Measurements from ENCODE around the gene FAM136A. TPM values are rescaled to one million over a fixed set of nuclear protein-coding genes. Genes with fewer than 3 reads are reported as not detected.

The FAM136A gene
- total and polyA plus RNA-seq, 2 of the 4 experiments (the other 2 are of a cell fraction): 19.9 to 28.1 TPM

DNA sequence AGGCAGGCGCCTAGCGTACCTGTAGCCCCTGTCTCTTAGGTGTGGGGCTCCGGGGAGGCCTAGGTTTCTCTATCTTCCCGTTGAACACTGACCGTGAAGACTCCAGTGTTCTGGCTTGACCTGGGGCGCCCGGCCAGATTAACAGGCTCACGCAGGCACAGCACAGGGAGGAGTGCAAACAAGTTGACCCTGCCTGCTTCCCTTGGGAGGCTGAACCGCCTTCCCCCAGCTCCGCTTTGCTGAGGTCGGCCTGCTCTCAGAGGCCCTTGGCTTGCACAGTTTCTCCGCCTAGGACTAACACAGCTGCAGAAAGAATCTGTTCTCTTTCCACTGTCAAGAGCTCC lies 43.4 kb downstream of the FAM136A start:
- CTCF ChIA-PET: interaction anchor here (1.3 kb wide), 1 partner anchor 346 kb away, joined by 3 read pairs; no protein-coding TSS in a partner anchor
- peak overlapping the region; percentile 69 for H3K27ac ChIP-seq (ENCODE audit: insufficient read depth, low read length)

More for the DNA sequence above, 43.4 kb downstream of the FAM136A start:
- Histone ChIP-seq H3K9ac (ENCODE audit: low read depth, low read length) (peak overlapping the region; percentile 87), H4K20me1 (ENCODE audit: insufficient read depth, low read length) (0 out of 2 replicates have a peak, but pooled peaks cover 4% of the 10 kb centered on the region), H3K4ac (ENCODE audit: low read depth, low read length) (peak overlapping the region; percentile 3; the same call in 1 of the 2 replicates), H2BK20ac (ENCODE audit: low read depth, low read length) (no peak overlapping the region), H4K91ac (ENCODE audit: insufficient read depth, low read depth, low read length) (no peak overlapping the region), H3K9me3 (ENCODE audit: control insufficient read depth, insufficient read depth, low read length) (no peaks in the 10 kb centered on the region), H2BK120ac (ENCODE audit: low read depth, low read length) (no peak overlapping the region), H3K4me3 (ENCODE audit: insufficient read depth, low read depth, low read length) (peak overlapping the region; percentile 99), H4K8ac (ENCODE audit: low read depth in 2 of 2, low read length in 2 of 2) (peak overlapping the region; percentile 38 to 59; a peak in 2 of 4 replicates), H2AK9ac (replicated peaks; ENCODE audit: low read depth, low read length, poor library complexity) (peak overlapping the region; percentile 60), H3K4me2 (ENCODE audit: low read depth, low read length) (peak overlapping the region; percentile 98), H3K23ac (ENCODE audit: low read depth, low read length) (peak overlapping the region; percentile 44), H3K14ac (replicated peaks; ENCODE audit: low read depth, low read length) (peak overlapping the region; percentile 47; the same call in 1 of the 2 replicates), H2AK5ac (ENCODE audit: low read depth, low read length) (no peak overlapping the region), H2AFZ (replicated peaks; ENCODE audit: low read length, poor library complexity) (peak overlapping the region; percentile 97), H3K4me1 (ENCODE audit: control insufficient read depth, insufficient read depth, low read length) (peaks cover 16% of the 10 kb centered on the region), H2BK5ac (ENCODE audit: low read depth, low read length, poor library complexity, severe bottlenecking) (no peak overlapping the region), H3K9me1 (ENCODE audit: insufficient read depth, low read length) (no peaks in the 10 kb centered on the region), H2BK15ac (ENCODE audit: low read depth, low read length) (no peak overlapping the region), H4K5ac (ENCODE audit: low read depth, low read length) (no peak overlapping the region), H3K18ac (ENCODE audit: low read depth, low read length) (no peak overlapping the region), H3K79me1 (ENCODE audit: low read depth in 1 of 2, low read length in 2 of 2) (peaks cover 15 to 20% of the 10 kb centered on the region in 2 experiments), H3K36me3 (ENCODE audit: control insufficient read depth, insufficient read depth, low read length) (peaks cover 1% of the 10 kb centered on the region; the same call in 1 of the 2 replicates), H3K56ac (ENCODE audit: extremely low read depth, insufficient read depth, low read length) (no peak overlapping the region), H3K27me3 (ENCODE audit: control insufficient read depth, insufficient read depth, low read length) (no peaks in the 10 kb centered on the region)
- POLR2A ChIA-PET (ENCODE audit: unreplicated experiment): no interaction called here
- in situ Hi-C loops (cut with MboI; ENCODE audit: low sequenced_read_pairs) (no loop called here), intact Hi-C loops (cut with micrococcal nuclease) (no loop called here), dilution Hi-C loops (cut with HindIII; ENCODE audit: low sequenced_read_pairs, unreplicated experiment) (no loop called here)
- TF ChIP-seq RAD21 (IDR thresholded peaks at IDR 0.05; ENCODE audit: low read length) (no peak), NFE2L2 (IDR thresholded peaks at IDR 0.05; ENCODE audit: low read depth, low read length) (no peak), ELK1 (IDR thresholded peaks at IDR 0.05; ENCODE audit: borderline replicate concordance, low read depth, low read length) (no peak), FOS (IDR thresholded peaks at IDR 0.05; ENCODE audit: low read depth, low read length) (no peak), POLR2A (IDR thresholded peaks at IDR 0.05; ENCODE audit: low read depth, low read length) (no peak), MAFK (IDR thresholded peaks at IDR 0.05; ENCODE audit: low read depth, low read length) (no peak), CEBPB (IDR thresholded peaks at IDR 0.05; ENCODE audit: low read depth, low read length) (no peak), RCOR1 (IDR thresholded peaks at IDR 0.05; ENCODE audit: insufficient replicate concordance, low read length) (no peak), MXI1 (IDR thresholded peaks at IDR 0.05; ENCODE audit: borderline replicate concordance, low read depth, low read length) (no peak), RFX5 (IDR thresholded peaks at IDR 0.05; ENCODE audit: low read depth, low read length) (no peak), CHD1 (IDR thresholded peaks at IDR 0.05; ENCODE audit: low read depth, low read length) (no peak), USF2 (IDR thresholded peaks at IDR 0.05; ENCODE audit: low read depth, low read length) (no peak), SMC3 (IDR thresholded peaks at IDR 0.05; ENCODE audit: low read depth, low read length) (no peak), BHLHE40 (IDR thresholded peaks at IDR 0.05; ENCODE audit: low read depth, low read length) (no peak), MAZ (IDR thresholded peaks at IDR 0.05; ENCODE audit: borderline replicate concordance, low read depth, low read length) (no peak)
- TF ChIP-seq, protein P1, sequence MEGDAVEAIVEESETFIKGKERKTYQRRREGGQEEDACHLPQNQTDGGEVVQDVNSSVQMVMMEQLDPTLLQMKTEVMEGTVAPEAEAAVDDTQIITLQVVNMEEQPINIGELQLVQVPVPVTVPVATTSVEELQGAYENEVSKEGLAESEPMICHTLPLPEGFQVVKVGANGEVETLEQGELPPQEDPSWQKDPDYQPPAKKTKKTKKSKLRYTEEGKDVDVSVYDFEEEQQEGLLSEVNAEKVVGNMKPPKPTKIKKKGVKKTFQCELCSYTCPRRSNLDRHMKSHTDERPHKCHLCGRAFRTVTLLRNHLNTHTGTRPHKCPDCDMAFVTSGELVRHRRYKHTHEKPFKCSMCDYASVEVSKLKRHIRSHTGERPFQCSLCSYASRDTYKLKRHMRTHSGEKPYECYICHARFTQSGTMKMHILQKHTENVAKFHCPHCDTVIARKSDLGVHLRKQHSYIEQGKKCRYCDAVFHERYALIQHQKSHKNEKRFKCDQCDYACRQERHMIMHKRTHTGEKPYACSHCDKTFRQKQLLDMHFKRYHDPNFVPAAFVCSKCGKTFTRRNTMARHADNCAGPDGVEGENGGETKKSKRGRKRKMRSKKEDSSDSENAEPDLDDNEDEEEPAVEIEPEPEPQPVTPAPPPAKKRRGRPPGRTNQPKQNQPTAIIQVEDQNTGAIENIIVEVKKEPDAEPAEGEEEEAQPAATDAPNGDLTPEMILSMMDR (conservative IDR thresholded peaks at IDR 0.05; ENCODE audit: low read depth, low read length): no peak
- DNase-seq: peak; percentile 17
- ATAC-seq (ENCODE audit: low read depth): peak; percentile 22
- BruUV-seq (replicated peaks): no TSS peak
- 9% methylated on average over 7 of the region's 12 CpGs; no CpG with 5 or more reads in 1 of the 2 experiments for WGBS, 2 experiments (ENCODE audit: extremely low coverage in 2 of 2, insufficient read length in 1 of 2)

Data from IMR-90 (cell line).